GM23338 (cell line): ENCODE data around the gene SUN2. TPM values are rescaled to one million over a fixed set of nuclear protein-coding genes. Genes with fewer than 3 reads are reported as not detected.

Experiments used
- ATAC-seq: fragments of 200-7000 bp; cut with Tn5 transposase; 3 replicates; pipeline ENCODE4 v1.9.1; 2020
- DNase-seq: peaks from one replicate; pipeline ENCODE4 v3.0.0-alpha.2; 2015; ENCODE audit warnings: low spot score
- H2AFZ ChIP-seq: fragments of 200-600 bp; sonication (generic); 2 replicates; pipeline ENCODE4 v1.8.0; 2016; ENCODE audit warnings: antibody characterized with exemption, mild to moderate bottlenecking, moderate library complexity
- H3F3A ChIP-seq: fragments of 200-600 bp; sonication (generic); replicated peaks from 2 replicates; pipeline ENCODE4 v1.8.0; 2017; ENCODE audit warnings: antibody characterized with exemption, mixed run types, low read depth
- H3K27ac ChIP-seq: fragments of 200-600 bp; sonication (generic); 2 replicates; pipeline ENCODE4 v1.6.1; 2016; ENCODE audit warnings: low read depth
- H3K27me3 ChIP-seq: fragments of 200-600 bp; sonication (generic); 2 replicates; pipeline ENCODE4 v1.8.0; 2016; ENCODE audit warnings: mild to moderate bottlenecking, mixed run types, moderate library complexity; ENCODE audit not compliant: insufficient read depth
- H3K36me3 ChIP-seq: fragments of 200-600 bp; sonication (generic); 2 replicates; pipeline ENCODE4 v1.8.0; 2016; ENCODE audit warnings: mild to moderate bottlenecking; ENCODE audit not compliant: insufficient read depth
- H3K4me1 ChIP-seq: fragments of 200-600 bp; sonication (generic); 2 replicates; pipeline ENCODE4 v1.8.0; 2016; ENCODE audit warnings: mild to moderate bottlenecking, moderate library complexity; ENCODE audit not compliant: insufficient read depth
- H3K4me2 ChIP-seq: fragments of 200-600 bp; sonication (generic); 2 replicates; pipeline ENCODE4 v1.7.1; 2017; ENCODE audit warnings: mixed run types
- H3K4me3 ChIP-seq: fragments of 200-600 bp; sonication (generic); 2 replicates; pipeline ENCODE4 v1.6.1; 2016; ENCODE audit warnings: mixed run types
- H3K79me2 ChIP-seq: fragments of 200-600 bp; sonication (generic); replicated peaks from 2 replicates; pipeline ENCODE4 v1.8.0; 2017; ENCODE audit warnings: mild to moderate bottlenecking; ENCODE audit not compliant: insufficient read depth
- H3K9me2 ChIP-seq: fragments of 200-600 bp; sonication (generic); 2 replicates; pipeline ENCODE4 v1.8.0; 2017; ENCODE audit not compliant: insufficient read depth
- H4K20me1 ChIP-seq: fragments of 200-600 bp; sonication (generic); replicated peaks from 2 replicates; pipeline ENCODE4 v1.8.0; 2017; ENCODE audit warnings: mild to moderate bottlenecking; ENCODE audit not compliant: insufficient read depth
- H3K27ac Mint-ChIP-seq: 2 replicates; pipeline ENCODE4 v1.8.0; 2020; ENCODE audit warnings: inconsistent platforms, mild to moderate bottlenecking, moderate library complexity, mixed read lengths
- H3K27me3 Mint-ChIP-seq: 3 replicates; pipeline ENCODE4 v1.8.0; 2022; ENCODE audit warnings: low read depth, mild to moderate bottlenecking, moderate library complexity, mixed read lengths, inconsistent platforms; ENCODE audit not compliant: insufficient read depth, poor library complexity
- H3K36me3 Mint-ChIP-seq: 3 replicates; pipeline ENCODE4 v1.8.0; 2021; ENCODE audit warnings: low read depth, mild to moderate bottlenecking, inconsistent platforms, moderate library complexity, mixed read lengths
- H3K4me1 Mint-ChIP-seq: 3 replicates; pipeline ENCODE4 v1.8.0; 2020; ENCODE audit warnings: mild to moderate bottlenecking, inconsistent platforms, mixed read lengths
- H3K4me3 Mint-ChIP-seq: 3 replicates; pipeline ENCODE4 v1.8.0; 2021; ENCODE audit warnings: moderate library complexity, mild to moderate bottlenecking, inconsistent platforms, mixed read lengths
- H3K9me3 Mint-ChIP-seq: 3 replicates; pipeline ENCODE4 v1.8.0; 2020; ENCODE audit warnings: moderate library complexity, mild to moderate bottlenecking, inconsistent platforms, mixed read lengths
- CREB1 ChIP-seq: fragments of 250-450 bp; sonication (Bioruptor Pico); IDR thresholded peaks from 2 replicates; pipeline ENCODE4 v1.5.0; 2020; ENCODE audit warnings: low read depth, mild to moderate bottlenecking, moderate library complexity
- EZH2 ChIP-seq: fragments of 200-600 bp; sonication (generic); IDR thresholded peaks from one replicate; pipeline ENCODE4 v1.8.0; 2017; ENCODE audit warnings: antibody characterized with exemption, mild to moderate bottlenecking, low read depth; ENCODE audit not compliant: unreplicated experiment
- NANOG ChIP-seq: IDR thresholded peaks from 2 replicates; pipeline ENCODE4 v1.6.1; 2016; ENCODE audit warnings: antibody characterized with exemption, borderline replicate concordance
- STAT1 ChIP-seq: IDR thresholded peaks from one replicate; pipeline ENCODE4 v1.6.1; 2016; ENCODE audit warnings: antibody characterized with exemption; ENCODE audit not compliant: unreplicated experiment
- ZNF114 ChIP-seq: fragments of 250-450 bp; sonication (Bioruptor Pico); IDR thresholded peaks from 2 replicates; pipeline ENCODE4 v1.5.0; 2020; ENCODE audit warnings: mild to moderate bottlenecking, moderate library complexity
- ZNF331 ChIP-seq: fragments of 250-450 bp; sonication (Bioruptor Pico); IDR thresholded peaks from 2 replicates; pipeline ENCODE4 v1.5.0; 2020; ENCODE audit warnings: low read depth, mild to moderate bottlenecking, moderate library complexity
- polyA plus RNA-seq: library from polyadenylated mRNA; unstranded; fragments of >200 nt; fragmentation: Nextera tagmentation; extraction: Ambion mirVana; gene quantifications from 2 replicates; pipeline ENCODE4 v1.2.1, GENCODE V29; 2016
- total RNA-seq: library from RNA; depleted of rRNA; stranded (reverse); fragments of >200 nt; shearing (Covaris generic); gene quantifications from 2 replicates; pipeline ENCODE4 v1.2.3, GENCODE V29; 2014
- TF ChIP-seq, protein P1 (sequence below): IDR thresholded peaks from 2 replicates; pipeline ENCODE4 v1.6.1; 2016; ENCODE audit warnings: antibody characterized with exemption
- TF ChIP-seq, protein P2 (sequence below), 2 experiments: fragments of 200-600 bp in 1 of 2; sonication (generic) in 1 of 2; conservative IDR thresholded peaks; 2 replicates each; pipeline versions ENCODE4 v1.5.1 to v1.6.1; 2016 to 2017; ENCODE audit warnings: antibody characterized with exemption in 2 of 2, low read depth in 2 of 2, mild to moderate bottlenecking in 2 of 2, moderate library complexity in 1 of 2
- TF ChIP-seq, protein P3 (sequence below): IDR thresholded peaks from one replicate; pipeline ENCODE4 v1.6.1; 2018; ENCODE audit warnings: antibody characterized with exemption; ENCODE audit not compliant: unreplicated experiment

SUN2 gene
- total and polyA plus RNA-seq, 2 experiments from 2014 or later: 7.2 to 17.6 TPM

DNA sequence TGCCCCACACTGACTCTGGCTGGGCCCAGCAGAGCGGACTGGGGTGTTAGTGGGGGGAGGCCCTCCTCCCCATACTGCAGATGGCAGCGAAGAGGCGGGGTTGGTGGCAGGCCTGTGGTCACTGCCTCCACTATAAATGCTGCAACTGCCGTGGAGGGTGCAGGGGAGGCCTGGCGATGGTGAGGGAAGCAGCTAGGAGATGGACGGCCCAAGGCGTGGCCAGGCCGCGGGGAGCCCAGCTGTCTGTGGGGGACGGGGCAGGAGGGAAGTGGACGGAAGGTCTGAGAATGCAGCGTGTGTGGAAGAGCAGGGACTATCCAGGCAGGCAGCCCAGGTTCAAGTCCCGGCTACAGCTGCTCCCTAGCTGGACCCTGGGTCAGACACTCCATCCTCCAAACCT is 19.9 kb upstream of the SUN2 start:
- no peak overlapping the region for H3K27ac ChIP-seq
- no peaks in the 10 kb centered on the region for H3K36me3 ChIP-seq
- Mint-ChIP-seq H3K4me1 (peaks cover 7% of the 10 kb centered on the region), H3K27ac (peak overlapping the region; percentile 60; the same call in 1 of the 2 replicates), H3K36me3 (no peaks in the 10 kb centered on the region), H3K27me3 (peaks cover 11% of the 10 kb centered on the region), H3K4me3 (no peak overlapping the region), H3K9me3 (no peaks in the 10 kb centered on the region; the same call in 2 of the 3 replicates)
- no peak overlapping the region for H3K4me2 ChIP-seq
- no peaks in the 10 kb centered on the region for H3K4me1 ChIP-seq
- H3K4me3 ChIP-seq: no peak overlapping the region
- ATAC-seq (no peak), DNase-seq (no peak)
- H3K9me2 ChIP-seq: no peaks in the 10 kb centered on the region
- 0 out of 2 replicates have a peak overlapping the region, but pooled peaks have one; percentile 52 for H2AFZ ChIP-seq
- TF ChIP-seq STAT1 (no peak), NANOG (no peak)
- H3F3A ChIP-seq: no peaks in the 10 kb centered on the region
- H3K27me3 ChIP-seq: no peaks in the 10 kb centered on the region
- no peaks in the 10 kb centered on the region for H4K20me1 ChIP-seq
- no peaks in the 10 kb centered on the region for H3K79me2 ChIP-seq

DNA sequence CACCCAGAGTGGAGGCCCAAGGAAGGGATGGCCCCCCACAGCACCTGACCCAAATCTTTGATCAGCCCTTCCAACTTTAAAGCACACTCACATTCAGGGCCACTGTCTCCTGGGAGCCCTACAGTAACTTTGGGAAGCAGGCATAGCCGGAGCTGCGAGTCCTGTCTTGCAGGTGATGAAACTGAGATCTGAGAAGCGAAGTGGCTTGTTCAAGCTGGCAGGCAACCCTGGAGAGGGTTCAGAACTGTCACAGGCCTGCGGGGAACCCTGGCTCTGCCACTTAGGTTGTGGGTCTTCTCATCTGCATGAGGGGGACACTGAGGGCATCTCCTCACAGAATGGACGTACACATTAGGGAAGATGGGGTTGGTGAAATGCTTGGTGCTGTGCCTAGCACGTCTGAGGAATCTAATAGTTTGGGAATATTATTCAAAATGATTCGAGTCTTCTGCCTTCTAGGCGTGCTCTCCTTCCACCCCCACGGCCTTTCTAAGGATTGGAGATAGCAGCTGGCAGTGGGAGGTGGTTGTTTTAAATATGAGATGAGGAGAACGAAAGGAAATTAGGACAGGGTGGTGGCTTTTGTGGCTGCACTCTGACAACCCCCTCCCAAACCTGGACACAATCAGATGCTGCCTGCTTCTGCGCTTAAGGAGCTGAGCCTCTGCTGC is 18.8 kb upstream of the SUN2 start:
- Mint-ChIP-seq H3K27me3 (peaks cover 13% of the 10 kb centered on the region), H3K36me3 (no peaks in the 10 kb centered on the region), H3K9me3 (no peaks in the 10 kb centered on the region; the same call in 2 of the 3 replicates), H3K4me3 (no peak overlapping the region), H3K27ac (no peak overlapping the region; the same call in 1 of the 2 replicates), H3K4me1 (peaks cover 7% of the 10 kb centered on the region)
- Histone ChIP-seq H3K27ac (no peak overlapping the region), H3K36me3 (no peaks in the 10 kb centered on the region), H3K79me2 (no peaks in the 10 kb centered on the region), H3K27me3 (no peaks in the 10 kb centered on the region), H3K9me2 (no peaks in the 10 kb centered on the region), H3K4me1 (no peaks in the 10 kb centered on the region), H2AFZ (no peak overlapping the region), H3F3A (no peaks in the 10 kb centered on the region), H3K4me3 (no peak overlapping the region), H3K4me2 (no peak overlapping the region), H4K20me1 (no peaks in the 10 kb centered on the region)
- no peak for DNase-seq
- TF ChIP-seq, protein P1, sequence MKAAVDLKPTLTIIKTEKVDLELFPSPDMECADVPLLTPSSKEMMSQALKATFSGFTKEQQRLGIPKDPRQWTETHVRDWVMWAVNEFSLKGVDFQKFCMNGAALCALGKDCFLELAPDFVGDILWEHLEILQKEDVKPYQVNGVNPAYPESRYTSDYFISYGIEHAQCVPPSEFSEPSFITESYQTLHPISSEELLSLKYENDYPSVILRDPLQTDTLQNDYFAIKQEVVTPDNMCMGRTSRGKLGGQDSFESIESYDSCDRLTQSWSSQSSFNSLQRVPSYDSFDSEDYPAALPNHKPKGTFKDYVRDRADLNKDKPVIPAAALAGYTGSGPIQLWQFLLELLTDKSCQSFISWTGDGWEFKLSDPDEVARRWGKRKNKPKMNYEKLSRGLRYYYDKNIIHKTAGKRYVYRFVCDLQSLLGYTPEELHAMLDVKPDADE: no peak
- ATAC-seq: no peak

DNA sequence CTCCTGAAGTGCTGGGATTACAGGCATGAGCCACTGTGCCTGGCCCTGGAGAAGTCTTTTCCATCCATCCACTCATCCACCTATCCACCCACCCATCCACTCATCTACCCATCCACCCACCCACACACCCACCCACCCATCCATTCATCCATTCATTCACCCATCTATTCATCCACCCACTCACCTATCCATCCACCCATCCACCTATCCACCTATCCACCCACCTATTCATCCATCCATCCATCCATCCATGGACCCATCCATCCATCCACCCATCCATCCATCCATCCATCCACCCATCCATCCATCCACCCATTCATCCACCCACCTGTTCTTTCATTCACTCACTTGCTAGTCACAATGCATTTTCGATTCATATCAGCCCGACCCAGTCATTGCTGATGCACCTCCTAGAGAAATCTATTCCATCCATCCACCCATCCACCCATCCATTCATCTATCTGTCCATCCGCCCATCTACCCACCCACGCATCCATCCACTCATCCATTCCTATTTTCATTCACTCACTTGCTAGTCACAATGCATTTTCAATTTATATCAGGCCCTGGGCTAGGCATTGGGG is 17.7 kb upstream of the SUN2 start:
- Histone ChIP-seq H3K4me2 (no peak overlapping the region), H3K79me2 (no peaks in the 10 kb centered on the region), H3K4me3 (no peak overlapping the region), H3K27me3 (no peaks in the 10 kb centered on the region), H4K20me1 (no peaks in the 10 kb centered on the region), H2AFZ (no peak overlapping the region), H3K36me3 (no peaks in the 10 kb centered on the region), H3K9me2 (no peaks in the 10 kb centered on the region), H3K4me1 (no peaks in the 10 kb centered on the region), H3F3A (no peaks in the 10 kb centered on the region), H3K27ac (no peak overlapping the region)
- no peak for DNase-seq
- no peak for ATAC-seq
- Mint-ChIP-seq H3K9me3 (no peaks in the 10 kb centered on the region; the same call in 2 of the 3 replicates), H3K27me3 (peaks cover 13% of the 10 kb centered on the region), H3K4me3 (no peak overlapping the region), H3K27ac (no peak overlapping the region), H3K36me3 (no peaks in the 10 kb centered on the region), H3K4me1 (peaks cover 7% of the 10 kb centered on the region)
- TF ChIP-seq, protein P2, sequence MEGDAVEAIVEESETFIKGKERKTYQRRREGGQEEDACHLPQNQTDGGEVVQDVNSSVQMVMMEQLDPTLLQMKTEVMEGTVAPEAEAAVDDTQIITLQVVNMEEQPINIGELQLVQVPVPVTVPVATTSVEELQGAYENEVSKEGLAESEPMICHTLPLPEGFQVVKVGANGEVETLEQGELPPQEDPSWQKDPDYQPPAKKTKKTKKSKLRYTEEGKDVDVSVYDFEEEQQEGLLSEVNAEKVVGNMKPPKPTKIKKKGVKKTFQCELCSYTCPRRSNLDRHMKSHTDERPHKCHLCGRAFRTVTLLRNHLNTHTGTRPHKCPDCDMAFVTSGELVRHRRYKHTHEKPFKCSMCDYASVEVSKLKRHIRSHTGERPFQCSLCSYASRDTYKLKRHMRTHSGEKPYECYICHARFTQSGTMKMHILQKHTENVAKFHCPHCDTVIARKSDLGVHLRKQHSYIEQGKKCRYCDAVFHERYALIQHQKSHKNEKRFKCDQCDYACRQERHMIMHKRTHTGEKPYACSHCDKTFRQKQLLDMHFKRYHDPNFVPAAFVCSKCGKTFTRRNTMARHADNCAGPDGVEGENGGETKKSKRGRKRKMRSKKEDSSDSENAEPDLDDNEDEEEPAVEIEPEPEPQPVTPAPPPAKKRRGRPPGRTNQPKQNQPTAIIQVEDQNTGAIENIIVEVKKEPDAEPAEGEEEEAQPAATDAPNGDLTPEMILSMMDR (conservative IDR thresholded peaks at IDR 0.05; ENCODE audit: low read depth in 2 of 2): no peak
- TF ChIP-seq ZNF114 (CRISPR knock-in tag) (no peak), EZH2 (no peak), ZNF331 (CRISPR knock-in tag) (no peak), NANOG (no peak), CREB1 (CRISPR knock-in tag) (no peak), STAT1 (no peak)
- TF ChIP-seq, protein P3, sequence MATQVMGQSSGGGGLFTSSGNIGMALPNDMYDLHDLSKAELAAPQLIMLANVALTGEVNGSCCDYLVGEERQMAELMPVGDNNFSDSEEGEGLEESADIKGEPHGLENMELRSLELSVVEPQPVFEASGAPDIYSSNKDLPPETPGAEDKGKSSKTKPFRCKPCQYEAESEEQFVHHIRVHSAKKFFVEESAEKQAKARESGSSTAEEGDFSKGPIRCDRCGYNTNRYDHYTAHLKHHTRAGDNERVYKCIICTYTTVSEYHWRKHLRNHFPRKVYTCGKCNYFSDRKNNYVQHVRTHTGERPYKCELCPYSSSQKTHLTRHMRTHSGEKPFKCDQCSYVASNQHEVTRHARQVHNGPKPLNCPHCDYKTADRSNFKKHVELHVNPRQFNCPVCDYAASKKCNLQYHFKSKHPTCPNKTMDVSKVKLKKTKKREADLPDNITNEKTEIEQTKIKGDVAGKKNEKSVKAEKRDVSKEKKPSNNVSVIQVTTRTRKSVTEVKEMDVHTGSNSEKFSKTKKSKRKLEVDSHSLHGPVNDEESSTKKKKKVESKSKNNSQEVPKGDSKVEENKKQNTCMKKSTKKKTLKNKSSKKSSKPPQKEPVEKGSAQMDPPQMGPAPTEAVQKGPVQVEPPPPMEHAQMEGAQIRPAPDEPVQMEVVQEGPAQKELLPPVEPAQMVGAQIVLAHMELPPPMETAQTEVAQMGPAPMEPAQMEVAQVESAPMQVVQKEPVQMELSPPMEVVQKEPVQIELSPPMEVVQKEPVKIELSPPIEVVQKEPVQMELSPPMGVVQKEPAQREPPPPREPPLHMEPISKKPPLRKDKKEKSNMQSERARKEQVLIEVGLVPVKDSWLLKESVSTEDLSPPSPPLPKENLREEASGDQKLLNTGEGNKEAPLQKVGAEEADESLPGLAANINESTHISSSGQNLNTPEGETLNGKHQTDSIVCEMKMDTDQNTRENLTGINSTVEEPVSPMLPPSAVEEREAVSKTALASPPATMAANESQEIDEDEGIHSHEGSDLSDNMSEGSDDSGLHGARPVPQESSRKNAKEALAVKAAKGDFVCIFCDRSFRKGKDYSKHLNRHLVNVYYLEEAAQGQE: no peak
- TF ChIP-seq, protein P1: no peak
